Adipocyte (in vitro differentiated cells): ENCODE data around the gene MAML3.

Experiments used
- DNase-seq: peaks from one replicate; pipeline ENCODE4 v3.0.0-alpha.2; 2015; ENCODE audit warnings: low read depth
- H3K27me3 ChIP-seq: replicated peaks from 2 replicates; pipeline ENCODE4 v1.7.0; 2013; ENCODE audit warnings: mild to moderate bottlenecking, low read length, moderate library complexity; ENCODE audit not compliant: control insufficient read depth, insufficient read depth
- H3K36me3 ChIP-seq: 2 replicates; pipeline ENCODE4 v1.7.0; 2013; ENCODE audit warnings: low read length, mild to moderate bottlenecking, moderate library complexity; ENCODE audit not compliant: control insufficient read depth, insufficient read depth, severe bottlenecking
- H3K4me1 ChIP-seq: 2 replicates; pipeline ENCODE4 v1.7.0; 2013; ENCODE audit warnings: mild to moderate bottlenecking, low read length, moderate library complexity; ENCODE audit not compliant: control insufficient read depth, insufficient read depth
- H3K4me3 ChIP-seq: 2 replicates; pipeline ENCODE4 v1.7.0; 2013; ENCODE audit warnings: mild to moderate bottlenecking, low read length, moderate library complexity
- H3K9ac ChIP-seq: 2 replicates; pipeline ENCODE4 v1.7.0; 2013; ENCODE audit warnings: mild to moderate bottlenecking, low read length, moderate library complexity
- H3K9me3 ChIP-seq: 2 replicates; pipeline ENCODE4 v1.7.0; 2013; ENCODE audit warnings: mild to moderate bottlenecking, low read length, moderate library complexity; ENCODE audit not compliant: control insufficient read depth

Gene MAML3

GRCh38 chr4:139824882-139825522, 329.0 kb downstream of the MAML3 start:
- Histone ChIP-seq H3K4me1 (no peaks in the 10 kb centered on the region), H3K36me3 (no peaks in the 10 kb centered on the region), H3K9me3 (no peaks in the 10 kb centered on the region), H3K9ac (no peak overlapping the region), H3K4me3 (no peak overlapping the region), H3K27me3 (no peaks in the 10 kb centered on the region)
- DNase-seq: no peak

- DNase-seq: no peak
- Histone ChIP-seq H3K27me3 (no peaks in the 10 kb centered on the region), H3K4me1 (no peaks in the 10 kb centered on the region), H3K9ac (no peak overlapping the region), H3K4me3 (no peak overlapping the region), H3K9me3 (no peaks in the 10 kb centered on the region), H3K36me3 (no peaks in the 10 kb centered on the region)
These were observed 330.2 kb downstream of the MAML3 start for GRCh38 chr4:139823746-139824145.

GRCh38 chr4:139823345-139823744, 330.6 kb downstream of the MAML3 start:
- no peaks in the 10 kb centered on the region for H3K4me1 ChIP-seq
- no peak overlapping the region for H3K9ac ChIP-seq
- H3K36me3 ChIP-seq: no peaks in the 10 kb centered on the region
- no peaks in the 10 kb centered on the region for H3K27me3 ChIP-seq
- H3K9me3 ChIP-seq: no peaks in the 10 kb centered on the region
- H3K4me3 ChIP-seq: no peak overlapping the region
- no peak for DNase-seq

GRCh38 chr4:139822391-139822790, 331.6 kb downstream of the MAML3 start:
- no peak overlapping the region for H3K4me3 ChIP-seq
- peak; percentile 12 for DNase-seq
- no peaks in the 10 kb centered on the region for H3K9me3 ChIP-seq
- H3K9ac ChIP-seq: no peak overlapping the region
- no peaks in the 10 kb centered on the region for H3K27me3 ChIP-seq
- H3K36me3 ChIP-seq: no peaks in the 10 kb centered on the region
- H3K4me1 ChIP-seq: peaks cover 4% of the 10 kb centered on the region

- H3K27me3 ChIP-seq: no peaks in the 10 kb centered on the region
- H3K36me3 ChIP-seq: no peaks in the 10 kb centered on the region
- no peak overlapping the region for H3K4me3 ChIP-seq
- DNase-seq: no peak
- H3K9ac ChIP-seq: no peak overlapping the region
- peaks cover 28% of the 10 kb centered on the region for H3K4me1 ChIP-seq
- no peaks in the 10 kb centered on the region for H3K9me3 ChIP-seq
These were observed 334.9 kb downstream of the MAML3 start for GRCh38 chr4:139819082-139819481.

- no peak for DNase-seq
- Histone ChIP-seq H3K9ac (no peak overlapping the region), H3K4me3 (no peak overlapping the region), H3K4me1 (peaks cover 30% of the 10 kb centered on the region), H3K9me3 (no peaks in the 10 kb centered on the region), H3K36me3 (no peaks in the 10 kb centered on the region), H3K27me3 (no peaks in the 10 kb centered on the region)
These were observed 336.1 kb downstream of the MAML3 start for GRCh38 chr4:139817657-139818452.

- no peak overlapping the region for H3K9ac ChIP-seq
- no peak overlapping the region for H3K4me3 ChIP-seq
- no peaks in the 10 kb centered on the region for H3K9me3 ChIP-seq
- H3K4me1 ChIP-seq: peaks cover 30% of the 10 kb centered on the region
- DNase-seq: no peak
- no peaks in the 10 kb centered on the region for H3K27me3 ChIP-seq
- H3K36me3 ChIP-seq: no peaks in the 10 kb centered on the region
These were observed 337.1 kb downstream of the MAML3 start for GRCh38 chr4:139816856-139817255.

GRCh38 chr4:139815778-139816601, 338.0 kb downstream of the MAML3 start:
- peak overlapping the region; percentile 80 for H3K9ac ChIP-seq
- H3K27me3 ChIP-seq: no peaks in the 10 kb centered on the region
- peak; percentile 78 for DNase-seq
- peak overlapping the region; percentile 82 for H3K4me3 ChIP-seq
- H3K9me3 ChIP-seq: peaks cover under 1% of the 10 kb centered on the region
- H3K36me3 ChIP-seq: no peaks in the 10 kb centered on the region
- peaks cover 30% of the 10 kb centered on the region for H3K4me1 ChIP-seq

- H3K4me3 ChIP-seq: no peak overlapping the region
- no peaks in the 10 kb centered on the region for H3K27me3 ChIP-seq
- no peaks in the 10 kb centered on the region for H3K36me3 ChIP-seq
- DNase-seq: no peak
- peak overlapping the region; percentile 80 for H3K9ac ChIP-seq
- peaks cover 30% of the 10 kb centered on the region for H3K4me1 ChIP-seq
- H3K9me3 ChIP-seq: peaks cover 7% of the 10 kb centered on the region
These were observed 339.5 kb downstream of the MAML3 start for GRCh38 chr4:139814323-139815015.

GRCh38 chr4:139813881-139814280, 340.1 kb downstream of the MAML3 start:
- Histone ChIP-seq H3K36me3 (no peaks in the 10 kb centered on the region), H3K4me1 (peaks cover 35% of the 10 kb centered on the region), H3K9ac (no peak overlapping the region), H3K9me3 (peaks cover 7% of the 10 kb centered on the region), H3K4me3 (no peak overlapping the region), H3K27me3 (no peaks in the 10 kb centered on the region)
- no peak for DNase-seq

GRCh38 chr4:139810710-139811109, 343.3 kb downstream of the MAML3 start:
- Histone ChIP-seq H3K27me3 (no peaks in the 10 kb centered on the region), H3K36me3 (no peaks in the 10 kb centered on the region), H3K4me3 (no peak overlapping the region), H3K4me1 (peaks cover 27% of the 10 kb centered on the region), H3K9me3 (peaks cover 7% of the 10 kb centered on the region), H3K9ac (no peak overlapping the region)
- no peak for DNase-seq
